NCI-H345 treated with DMSO at 0.1 percent for 48 hours (cell line): Measurements from ENCODE around the gene YPEL1.
"Not testable (repeated sequence)": the region's sequence is repeated elsewhere in the genome, so short reads cannot be mapped to it uniquely, and the experiment has no call there.

Experiments
- DNase-seq: peaks from one replicate; lab custom pipeline; 2025; ENCODE audit not compliant: unreplicated experiment; lab: John Stamatoyannopoulos, UW

YPEL1 gene

DNA sequence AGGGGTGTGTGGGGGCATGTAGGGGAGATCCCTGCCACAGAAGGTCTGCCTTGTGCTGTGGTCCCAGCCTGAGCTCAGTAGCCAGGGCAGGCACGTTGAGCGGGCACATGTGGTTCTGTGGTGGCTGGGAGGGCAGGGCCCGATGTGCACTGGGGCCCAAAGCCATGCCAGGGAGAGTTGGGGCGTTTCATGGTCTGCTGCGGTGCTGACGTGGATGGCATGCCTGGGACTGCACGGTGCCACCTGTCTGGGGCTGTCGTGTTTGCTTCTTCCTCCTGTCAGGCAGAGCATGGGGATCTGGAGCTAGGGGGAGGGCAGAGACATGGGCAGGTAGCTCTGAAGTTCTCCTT, 50.5 kb downstream of the YPEL1 start:
- no peak for DNase-seq

- DNase-seq: no peak
These were observed 51.0 kb downstream of the YPEL1 start for GRCh38 chr22:21684492-21685163.

DNA sequence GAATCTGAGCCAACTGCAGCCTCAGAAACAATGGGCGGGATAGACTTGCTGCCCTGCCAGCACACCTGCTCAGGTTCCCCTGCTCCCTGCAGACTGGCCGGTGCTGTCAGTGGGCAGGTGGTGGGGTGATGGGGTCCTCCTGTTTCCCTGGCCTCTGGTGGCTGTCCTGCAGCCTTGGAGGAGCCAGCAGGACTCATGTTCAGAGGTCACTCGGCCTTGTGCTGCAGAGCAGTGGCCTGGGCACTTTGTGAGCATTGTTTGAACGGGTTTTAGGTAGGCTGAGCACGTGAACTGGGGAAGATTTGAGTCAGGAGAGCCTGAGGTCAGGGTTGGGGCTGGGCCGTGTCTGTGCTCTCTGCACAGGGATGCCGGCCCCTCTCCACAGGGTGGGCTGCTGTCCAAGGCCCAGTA, 52.2 kb downstream of the YPEL1 start:
- DNase-seq: no peak

DNA sequence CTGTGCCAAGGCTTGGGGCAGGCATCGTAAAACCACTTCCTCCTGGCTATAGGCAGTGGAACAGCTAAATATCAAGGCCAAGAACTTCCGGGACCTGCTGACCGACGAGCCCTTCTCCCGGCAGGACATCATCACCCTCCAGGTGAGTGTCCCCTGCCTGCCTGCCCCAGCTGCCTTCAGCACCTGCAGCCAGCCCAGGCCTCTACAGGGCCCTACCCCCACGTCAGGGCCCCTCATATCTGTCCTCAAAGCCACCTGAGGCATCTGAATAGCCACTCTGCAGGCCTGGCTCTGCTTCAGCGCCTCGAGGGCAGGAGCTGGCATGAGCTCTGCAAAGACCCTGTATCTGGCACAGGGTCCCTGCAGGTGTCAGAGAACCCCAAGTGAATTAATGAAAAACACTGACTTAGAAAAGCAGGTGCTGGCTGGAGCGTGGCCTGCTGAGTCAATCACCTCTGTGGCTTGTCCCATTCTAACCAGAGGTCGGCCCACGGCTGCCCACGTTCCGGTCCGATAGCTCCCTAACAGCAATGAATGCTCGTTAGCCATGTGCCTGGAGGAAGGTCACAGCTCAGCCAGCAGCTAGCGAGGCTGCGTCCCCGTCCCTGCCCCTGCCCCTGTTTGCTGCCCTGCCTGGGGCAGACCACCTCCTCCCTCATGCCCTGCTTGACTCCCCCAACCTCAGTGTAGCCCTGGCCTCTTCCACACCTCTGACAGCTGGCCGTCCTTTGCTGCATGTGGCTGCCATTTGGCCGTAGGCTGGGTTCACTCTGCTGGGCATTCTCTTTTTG, 53.0 kb downstream of the YPEL1 start:
- DNase-seq: no peak

- no peak for DNase-seq
These were observed 53.8 kb downstream of the YPEL1 start for GRCh38 chr22:21681566-21682370.

- no peak for DNase-seq
These were observed 54.6 kb downstream of the YPEL1 start for GRCh38 chr22:21680830-21681565.

DNA sequence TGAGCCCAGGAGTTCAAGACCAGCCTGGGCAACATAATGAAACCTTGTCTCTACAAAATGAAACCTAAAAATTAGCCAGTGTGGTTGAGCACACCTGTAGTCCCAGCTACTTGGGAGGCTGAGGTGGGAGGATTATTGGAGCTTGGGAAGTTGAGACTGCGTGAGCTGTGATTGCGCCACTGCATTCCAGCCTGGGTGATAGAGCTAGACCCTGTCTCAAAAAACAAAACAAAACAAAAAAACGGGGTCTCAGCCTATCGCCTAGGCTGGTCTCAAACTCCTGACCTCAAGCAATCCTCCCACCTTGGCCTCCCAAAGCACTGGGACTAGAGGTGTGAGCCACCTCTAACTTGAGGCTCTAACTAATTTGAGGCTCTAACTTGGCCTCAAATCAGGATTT, 56.2 kb downstream of the YPEL1 start:
- DNase-seq: no peak

DNA sequence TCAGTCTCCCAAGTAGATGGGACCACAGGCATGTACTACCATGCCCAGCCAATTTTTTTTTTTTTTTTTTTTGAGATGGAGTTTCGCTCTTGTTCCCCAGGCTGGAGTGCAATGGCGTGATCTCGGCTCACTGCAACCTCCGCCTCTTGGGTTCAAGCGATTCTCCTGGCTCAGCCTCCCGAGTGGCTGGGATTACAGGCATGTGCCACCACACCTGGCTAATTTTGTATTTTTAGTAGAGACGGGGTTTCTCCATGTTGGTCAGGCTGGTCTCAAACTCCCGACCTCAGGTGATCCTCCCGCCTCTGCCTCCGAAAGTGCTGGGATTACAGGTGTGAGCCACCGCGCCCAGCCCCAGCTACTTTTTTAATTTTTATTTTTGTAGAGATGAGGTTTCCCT, 56.8 kb downstream of the YPEL1 start:
- not testable (repeated sequence) for DNase-seq

DNA sequence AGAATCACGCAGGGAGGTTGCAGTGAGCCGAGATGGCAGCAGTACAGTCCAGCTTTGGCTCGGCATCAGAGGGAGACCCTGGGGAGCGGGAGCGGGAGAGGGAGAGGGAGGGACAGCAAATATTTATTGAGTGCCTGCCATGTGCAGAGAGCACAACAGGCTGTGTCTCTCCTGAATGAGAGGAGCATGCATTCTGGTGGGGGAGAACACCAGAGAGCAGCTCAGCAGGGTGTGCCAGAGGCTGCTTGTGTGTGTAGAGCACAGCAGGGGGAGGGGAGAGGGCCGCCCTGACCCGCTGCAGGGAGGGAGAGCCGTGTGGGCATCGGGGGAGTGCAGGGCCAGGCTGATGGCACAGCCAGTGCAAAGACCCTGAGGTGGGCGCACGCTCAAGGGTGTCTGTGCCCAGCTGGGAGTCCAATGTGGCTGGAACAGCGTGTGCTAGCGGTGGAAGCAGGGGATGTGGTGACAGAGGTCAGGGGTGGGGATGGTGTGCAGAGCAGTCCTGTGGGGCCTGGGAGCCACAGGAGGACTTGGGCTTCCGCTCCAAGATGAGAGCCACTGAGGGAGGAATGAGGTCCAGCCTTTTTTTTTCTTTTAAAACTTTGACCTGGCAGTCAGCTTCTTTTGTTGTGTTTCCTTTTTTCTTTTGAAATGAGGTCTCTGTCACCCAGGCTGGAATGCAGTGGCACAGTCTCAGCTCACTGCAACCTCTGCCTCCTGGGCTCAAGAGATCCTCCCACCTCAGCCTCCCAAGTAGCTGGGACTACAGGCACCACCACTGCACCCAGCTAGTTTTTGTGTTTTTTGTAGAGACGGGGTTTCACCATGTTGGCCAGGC, 57.8 kb downstream of the YPEL1 start:
- peak; percentile 82 for DNase-seq

GRCh38 chr22:21674638-21675245, 60.9 kb downstream of the YPEL1 start:
- DNase-seq: no peak

GRCh38 chr22:21673534-21674321, 61.9 kb downstream of the YPEL1 start:
- DNase-seq: no peak

DNA sequence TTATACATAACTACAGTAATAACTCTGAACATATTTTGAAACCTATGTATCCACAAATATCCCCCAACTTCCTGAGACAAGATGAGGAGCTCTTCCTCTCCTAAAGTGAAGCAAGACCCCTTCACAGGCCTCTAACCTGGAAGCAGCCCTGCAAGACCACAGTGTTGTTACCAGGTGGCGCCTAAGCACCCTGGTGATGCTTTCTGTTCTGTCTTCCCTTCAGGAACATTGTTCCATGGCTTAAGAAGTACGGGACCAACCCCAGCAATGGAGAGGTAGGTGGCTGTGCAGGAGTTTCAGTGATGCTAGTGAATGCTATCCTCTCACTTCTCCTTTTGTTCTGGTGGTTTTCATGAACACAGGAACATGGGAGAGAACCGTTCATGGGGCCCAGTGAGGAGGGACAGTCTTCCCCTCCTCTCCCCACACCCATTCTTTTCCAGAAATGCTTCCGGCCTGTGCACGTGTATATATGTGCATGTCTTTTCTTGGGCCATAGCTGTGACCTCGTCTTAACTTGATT, 63.4 kb downstream of the YPEL1 start:
- no peak for DNase-seq

- peak; percentile 11 for DNase-seq
These were observed 66.6 kb downstream of the YPEL1 start for GRCh38 chr22:21669026-21669425.

- DNase-seq: no peak
These were observed 68.8 kb downstream of the YPEL1 start for GRCh38 chr22:21666786-21667185.

GRCh38 chr22:21665047-21665851, 70.3 kb downstream of the YPEL1 start:
- DNase-seq: no peak

- DNase-seq: no peak
These were observed 71.9 kb downstream of the YPEL1 start for GRCh38 chr22:21663738-21664137.

GRCh38 chr22:21661991-21662390, 73.6 kb downstream of the YPEL1 start:
- no peak for DNase-seq

DNA sequence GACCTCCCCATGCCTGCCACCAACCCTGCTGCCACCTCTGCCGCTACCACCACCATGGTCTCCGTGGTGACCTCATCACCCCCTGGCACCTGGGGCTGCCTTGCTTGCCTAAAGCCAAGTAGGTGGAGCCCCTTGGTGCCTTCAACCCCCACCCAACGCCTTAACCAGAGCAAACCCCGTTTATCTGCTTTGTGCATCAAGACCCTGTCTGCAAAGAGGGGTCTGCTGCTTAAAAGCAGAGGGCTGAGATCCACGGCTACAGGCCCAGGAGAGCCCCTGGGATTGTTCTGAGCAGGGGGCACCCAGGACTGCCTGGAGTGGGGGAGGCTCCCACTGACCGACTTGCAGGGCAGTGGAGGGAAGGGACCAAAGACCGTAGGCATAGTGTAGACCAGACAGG, 74.7 kb downstream of the YPEL1 start:
- DNase-seq: no peak
